ENCODE data around the gene TRMT1. TPM values are rescaled to one million over a fixed set of nuclear protein-coding genes. Genes with fewer than 3 reads are reported as not detected.
A peak's percentile ranks its signal among the peaks of the same experiment; 100 is the strongest.

TRMT1 gene
- total and polyA plus RNA-seq, 2 of the 8 experiments (the other 6 are each of a cell fraction or from before 2014, with no cell fraction given) = 77.4 to 99.3 TPM

GRCh38 chr19:13087795-13088537, 28.6 kb downstream of the TRMT1 start:
- peaks cover 0 to 28% (median 8%) of the 10 kb centered on the region in 4 experiments; a peak in 5 of 7 replicates for H3K27me3 ChIP-seq (replicated peaks in 1 of 4; ENCODE audit: control insufficient read depth in 3 of 4, extremely low read depth in 1 of 4, insufficient read depth in 3 of 4, low read length in 3 of 4)
- H4K20me1 ChIP-seq (replicated peaks in 1 of 2; ENCODE audit: control insufficient read depth in 1 of 2, insufficient read depth in 2 of 2, low read length in 2 of 2) = peaks cover 0 to 2% of the 10 kb centered on the region in 2 experiments
- 93% methylated on average over 22 of the region's 37 CpGs; no CpG with 5 or more reads in 1 of the 2 experiments for WGBS, 2 experiments (ENCODE audit: extremely low coverage in 1 of 2, insufficient coverage in 1 of 2, insufficient read length in 1 of 2, insufficient replicate concordance in 2 of 2, low coverage in 1 of 2, low lambda C conversion rate in 2 of 2, missing lambda C conversion rate in 1 of 2)
- no peak overlapping the region for H3K4me2 ChIP-seq (ENCODE audit: insufficient read depth in 1 of 2, low read depth in 2 of 2, low read length in 2 of 2)
- ChIA-PET CTCF (ENCODE audit: partially characterized antibody) (interaction anchor here (1.0 to 48.8 kb wide), 9 partner anchors 10 to 124 kb away, joined by 3 to 1145 read pairs (median 5); no protein-coding TSS in a partner anchor), POLR2A (ENCODE audit: partially characterized antibody) (interaction anchor here (1.2 kb wide), 1 partner anchor 102 kb away, joined by 3 read pairs; no protein-coding TSS in a partner anchor)
- H3K4ac ChIP-seq (replicated peaks; ENCODE audit: insufficient read length, low read depth, low read length) = no peak overlapping the region
- DNase-seq (ENCODE audit: low read depth in 1 of 2, low spot score in 2 of 2) = no peak
- peaks cover 2 to 11% (median 11%) of the 10 kb centered on the region in 4 experiments; a peak in 6 of 7 replicates for H3K4me1 ChIP-seq (replicated peaks in 1 of 4; ENCODE audit: control insufficient read depth in 3 of 4, insufficient read depth in 4 of 4, low read length in 3 of 4)
- peak overlapping the region; percentile 47; the same call in 1 of the 2 replicates for H4K8ac ChIP-seq (ENCODE audit: extremely low read depth, insufficient read depth, low read length)
- TF ChIP-seq CBX5 (IDR thresholded peaks at IDR 0.05; ENCODE audit: low read depth, low read length) = no peak
- TF ChIP-seq TEAD4 (IDR thresholded peaks at IDR 0.05; ENCODE audit: low read depth, low read length) = no peak
- TF ChIP-seq SRF (IDR thresholded peaks at IDR 0.05; ENCODE audit: low read depth, low read length) = no peak
- TF ChIP-seq SP4 (IDR thresholded peaks at IDR 0.05; ENCODE audit: low read length) = no peak
- TF ChIP-seq BRCA1 (IDR thresholded peaks at IDR 0.05; ENCODE audit: low read depth, low read length) = no peak
- TF ChIP-seq CTBP2 (IDR thresholded peaks at IDR 0.05; ENCODE audit: borderline replicate concordance, insufficient read depth, insufficient read length, low read length) = no peak
- no peak for TF ChIP-seq RNF2 (IDR thresholded peaks at IDR 0.05; ENCODE audit: borderline replicate concordance, low read depth, low read length, missing control alignments, poor library complexity, severe bottlenecking)
- TF ChIP-seq POLR2A (IDR thresholded peaks at IDR 0.05; ENCODE audit: control extremely low read depth in 1 of 2, low read depth in 2 of 2, low read length in 2 of 2) = no peak
- TF ChIP-seq KDM5A (IDR thresholded peaks at IDR 0.05; ENCODE audit: low read length) = no peak
- TF ChIP-seq POU5F1 (IDR thresholded peaks at IDR 0.05; ENCODE audit: low read depth, low read length) = no peak
- no peak for TF ChIP-seq GTF2F1 (IDR thresholded peaks at IDR 0.05; ENCODE audit: borderline replicate concordance, low read depth, low read length)
- no peak overlapping the region for H4K91ac ChIP-seq (replicated peaks; ENCODE audit: insufficient read length, low read length)
- FAIRE-seq = no peak
- H3K9me3 ChIP-seq (ENCODE audit: insufficient read depth in 2 of 2, low read depth in 1 of 2, low read length in 1 of 2) = no peaks in the 10 kb centered on the region
- H3K79me2 ChIP-seq (ENCODE audit: control insufficient read depth in 1 of 2, insufficient read depth in 2 of 2, low read length in 2 of 2) = no peaks in the 10 kb centered on the region
- no peaks in the 10 kb centered on the region for H3K23me2 ChIP-seq (ENCODE audit: low read depth, low read length)
- H3K4me3 ChIP-seq (ENCODE audit: extremely low read depth in 1 of 4, insufficient read depth in 2 of 4, low read depth in 3 of 4, low read length in 4 of 4) = no peak overlapping the region
- H2BK15ac ChIP-seq (ENCODE audit: low read length) = no peak overlapping the region
- no peaks in the 10 kb centered on the region for H3K79me1 ChIP-seq (ENCODE audit: low read depth, low read length)
- H3K23ac ChIP-seq (ENCODE audit: insufficient read length) = no peak overlapping the region
- no peak overlapping the region for H3K18ac ChIP-seq (ENCODE audit: extremely low read depth, low read length)
- H2BK12ac ChIP-seq (ENCODE audit: low read depth, low read length) = no peak overlapping the region
- H2AK5ac ChIP-seq (ENCODE audit: low read depth, low read length) = no peak overlapping the region
- no peak overlapping the region for H2BK120ac ChIP-seq (replicated peaks; ENCODE audit: low read depth, low read length)
- H3K56ac ChIP-seq (replicated peaks; ENCODE audit: insufficient read length, low read depth, low read length) = no peak overlapping the region
- no peak overlapping the region for H3K27ac ChIP-seq (ENCODE audit: low read depth, low read length)
- H2AFZ ChIP-seq (ENCODE audit: low read length) = no peak overlapping the region
- no peak overlapping the region for H2BK5ac ChIP-seq (ENCODE audit: low read depth, low read length)
- no peak overlapping the region for H4K5ac ChIP-seq (ENCODE audit: insufficient read length, low read depth, low read length)
- H3K9ac ChIP-seq (replicated peaks in 1 of 4; ENCODE audit: extremely low read depth in 1 of 4, low read depth in 3 of 4, low read length in 3 of 4) = no peak overlapping the region
- H2BK20ac ChIP-seq (ENCODE audit: low read length) = no peak overlapping the region
- H3K14ac ChIP-seq (ENCODE audit: insufficient read length) = no peak overlapping the region
- H3K36me3 ChIP-seq (ENCODE audit: control insufficient read depth in 2 of 4, insufficient read depth in 4 of 4, low read length in 3 of 4) = no peaks in the 10 kb centered on the region

Data from H1 (cell line).